Measurements from ENCODE around the gene VSTM2L.

The VSTM2L gene

GRCh38 chr20:37871751-37872150, 31.2 kb upstream of the VSTM2L start:
- Mint-ChIP-seq H3K27me3 (ENCODE audit: low read depth) (no peaks in the 10 kb centered on the region), H3K4me3 (no peak overlapping the region), H3K9me3 (no peaks in the 10 kb centered on the region), H3K36me3 (ENCODE audit: low read depth) (peaks cover 6% of the 10 kb centered on the region), H3K27ac (no peak overlapping the region), H3K4me1 (ENCODE audit: low read depth) (no peaks in the 10 kb centered on the region)
- DNase-seq (ENCODE audit: low spot score): no peak

GRCh38 chr20:37872161-37872560, 30.8 kb upstream of the VSTM2L start:
- H3K36me3 Mint-ChIP-seq (ENCODE audit: low read depth): peaks cover 6% of the 10 kb centered on the region
- DNase-seq (ENCODE audit: low spot score): no peak
- H3K9me3 Mint-ChIP-seq: no peaks in the 10 kb centered on the region
- no peaks in the 10 kb centered on the region for H3K4me1 Mint-ChIP-seq (ENCODE audit: low read depth)
- no peak overlapping the region for H3K4me3 Mint-ChIP-seq
- no peak overlapping the region for H3K27ac Mint-ChIP-seq
- no peaks in the 10 kb centered on the region for H3K27me3 Mint-ChIP-seq (ENCODE audit: low read depth)

- Mint-ChIP-seq H3K4me1 (ENCODE audit: low read depth) (no peaks in the 10 kb centered on the region), H3K9me3 (no peaks in the 10 kb centered on the region), H3K27me3 (ENCODE audit: low read depth) (no peaks in the 10 kb centered on the region), H3K36me3 (ENCODE audit: low read depth) (peaks cover 5% of the 10 kb centered on the region), H3K27ac (no peak overlapping the region), H3K4me3 (no peak overlapping the region)
- DNase-seq (ENCODE audit: low spot score): no peak
Measured at GRCh38 chr20:37873884-37874283, 29.0 kb upstream of the VSTM2L start.

- no peak for DNase-seq (ENCODE audit: low spot score)
- no peak overlapping the region for H3K27ac Mint-ChIP-seq
- no peaks in the 10 kb centered on the region for H3K27me3 Mint-ChIP-seq (ENCODE audit: low read depth)
- no peaks in the 10 kb centered on the region for H3K9me3 Mint-ChIP-seq
- H3K36me3 Mint-ChIP-seq (ENCODE audit: low read depth): peaks cover 3% of the 10 kb centered on the region
- H3K4me1 Mint-ChIP-seq (ENCODE audit: low read depth): no peaks in the 10 kb centered on the region
- no peak overlapping the region for H3K4me3 Mint-ChIP-seq
Measured at GRCh38 chr20:37875460-37876175, 27.3 kb upstream of the VSTM2L start.

GRCh38 chr20:37876863-37877262, 26.1 kb upstream of the VSTM2L start:
- Mint-ChIP-seq H3K9me3 (no peaks in the 10 kb centered on the region), H3K27me3 (ENCODE audit: low read depth) (no peaks in the 10 kb centered on the region), H3K4me3 (no peak overlapping the region), H3K27ac (no peak overlapping the region), H3K4me1 (ENCODE audit: low read depth) (no peaks in the 10 kb centered on the region), H3K36me3 (ENCODE audit: low read depth) (peaks cover 3% of the 10 kb centered on the region)
- DNase-seq (ENCODE audit: low spot score): no peak

GRCh38 chr20:37877832-37878772, 24.8 kb upstream of the VSTM2L start:
- Mint-ChIP-seq H3K27me3 (ENCODE audit: low read depth) (no peaks in the 10 kb centered on the region), H3K27ac (no peak overlapping the region), H3K9me3 (no peaks in the 10 kb centered on the region), H3K4me3 (no peak overlapping the region), H3K36me3 (ENCODE audit: low read depth) (peaks cover 3% of the 10 kb centered on the region), H3K4me1 (ENCODE audit: low read depth) (no peaks in the 10 kb centered on the region)
- DNase-seq (ENCODE audit: low spot score): no peak

GRCh38 chr20:37878835-37879599, 23.9 kb upstream of the VSTM2L start:
- H3K36me3 Mint-ChIP-seq (ENCODE audit: low read depth): peaks cover 3% of the 10 kb centered on the region
- no peaks in the 10 kb centered on the region for H3K27me3 Mint-ChIP-seq (ENCODE audit: low read depth)
- no peak overlapping the region for H3K4me3 Mint-ChIP-seq

GRCh38 chr20:37879843-37880242, 23.1 kb upstream of the VSTM2L start:
- H3K4me1 Mint-ChIP-seq (ENCODE audit: low read depth): no peaks in the 10 kb centered on the region
- H3K27me3 Mint-ChIP-seq (ENCODE audit: low read depth): no peaks in the 10 kb centered on the region
- no peak for DNase-seq (ENCODE audit: low spot score)
- no peaks in the 10 kb centered on the region for H3K9me3 Mint-ChIP-seq
- no peaks in the 10 kb centered on the region for H3K36me3 Mint-ChIP-seq (ENCODE audit: low read depth)
- H3K27ac Mint-ChIP-seq: no peak overlapping the region
- no peak overlapping the region for H3K4me3 Mint-ChIP-seq

More at GRCh38 chr20:37878835-37879599, 23.9 kb upstream of the VSTM2L start:
- no peak overlapping the region for H3K27ac Mint-ChIP-seq
- H3K4me1 Mint-ChIP-seq (ENCODE audit: low read depth): no peaks in the 10 kb centered on the region
- no peak for DNase-seq (ENCODE audit: low spot score)
- no peaks in the 10 kb centered on the region for H3K9me3 Mint-ChIP-seq

GRCh38 chr20:37880726-37881591, 22.0 kb upstream of the VSTM2L start:
- H3K36me3 Mint-ChIP-seq (ENCODE audit: low read depth): no peaks in the 10 kb centered on the region
- no peak overlapping the region for H3K27ac Mint-ChIP-seq
- H3K4me3 Mint-ChIP-seq: no peak overlapping the region
- DNase-seq (ENCODE audit: low spot score): no peak
- no peaks in the 10 kb centered on the region for H3K27me3 Mint-ChIP-seq (ENCODE audit: low read depth)
- no peaks in the 10 kb centered on the region for H3K4me1 Mint-ChIP-seq (ENCODE audit: low read depth)
- H3K9me3 Mint-ChIP-seq: no peaks in the 10 kb centered on the region

GRCh38 chr20:37881601-37882343, 21.2 kb upstream of the VSTM2L start:
- Mint-ChIP-seq H3K27ac (no peak overlapping the region), H3K9me3 (no peaks in the 10 kb centered on the region)

GRCh38 chr20:37882961-37883712, 19.8 kb upstream of the VSTM2L start:
- Mint-ChIP-seq H3K27ac (no peak overlapping the region), H3K4me1 (ENCODE audit: low read depth) (no peaks in the 10 kb centered on the region), H3K27me3 (ENCODE audit: low read depth) (no peaks in the 10 kb centered on the region), H3K9me3 (no peaks in the 10 kb centered on the region), H3K4me3 (no peak overlapping the region), H3K36me3 (ENCODE audit: low read depth) (no peaks in the 10 kb centered on the region)
- no peak for DNase-seq (ENCODE audit: low spot score)

More at GRCh38 chr20:37881601-37882343, 21.2 kb upstream of the VSTM2L start:
- Mint-ChIP-seq H3K4me3 (no peak overlapping the region), H3K4me1 (ENCODE audit: low read depth) (no peaks in the 10 kb centered on the region), H3K27me3 (ENCODE audit: low read depth) (no peaks in the 10 kb centered on the region), H3K36me3 (ENCODE audit: low read depth) (no peaks in the 10 kb centered on the region)
- DNase-seq (ENCODE audit: low spot score): no peak

GRCh38 chr20:37885042-37885441, 17.9 kb upstream of the VSTM2L start:
- no peak for DNase-seq (ENCODE audit: low spot score)
- no peak overlapping the region for H3K27ac Mint-ChIP-seq
- no peaks in the 10 kb centered on the region for H3K4me1 Mint-ChIP-seq (ENCODE audit: low read depth)
- no peaks in the 10 kb centered on the region for H3K9me3 Mint-ChIP-seq
- H3K4me3 Mint-ChIP-seq: no peak overlapping the region
- no peaks in the 10 kb centered on the region for H3K27me3 Mint-ChIP-seq (ENCODE audit: low read depth)
- no peaks in the 10 kb centered on the region for H3K36me3 Mint-ChIP-seq (ENCODE audit: low read depth)

Measured in T-helper 2 cell treated with Interferon-gamma antibody and Interleukin-4, amounts not matched to agents 5 μg/mL and 100 μg/mL, for 36 hours (primary cell).